HL-60 (cell line): ENCODE measurements around the gene SEH1L.

Experiments
- DNase-seq, 2 experiments: peaks; one replicate each; pipeline ENCODE4 v3.0.0-alpha.2; 2010 to 2020; ENCODE audit warnings: low read depth in 1 of 2, low spot score in 1 of 2
- H3K27ac ChIP-seq: fragments of 250-450 bp; sonication (Bioruptor Pico); replicated peaks from 2 replicates; pipeline ENCODE4 v1.5.1; 2020; ENCODE audit warnings: mild to moderate bottlenecking, moderate library complexity
- H3K27me3 ChIP-seq: fragments of 250-450 bp; sonication (Bioruptor Pico); 2 replicates; pipeline ENCODE4 v1.5.1; 2021; ENCODE audit warnings: mild to moderate bottlenecking, moderate library complexity; ENCODE audit not compliant: insufficient read depth, poor library complexity, severe bottlenecking
- H3K4me3 ChIP-seq: replicated peaks from 2 replicates; pipeline ENCODE4 v1.5.1; 2011; ENCODE audit warnings: mild to moderate bottlenecking, control low read depth, low read length; ENCODE audit not compliant: insufficient read depth
- CTCF ChIP-seq: IDR thresholded peaks from one replicate; pipeline ENCODE4 v1.5.1; 2011; ENCODE audit warnings: low read length, control low read depth, inconsistent platforms; ENCODE audit not compliant: insufficient read depth
- GABPA ChIP-seq: IDR thresholded peaks from 2 replicates; pipeline ENCODE4 v1.6.1; 2012; ENCODE audit warnings: low read depth
- POLR2AphosphoS5 ChIP-seq: IDR thresholded peaks from 2 replicates; pipeline ENCODE4 v1.6.1; 2012; ENCODE audit warnings: low read depth
- REST ChIP-seq: IDR thresholded peaks from 2 replicates; pipeline ENCODE4 v1.6.1; 2012; ENCODE audit warnings: low read depth; ENCODE audit not compliant: insufficient replicate concordance
- SPI1 ChIP-seq: IDR thresholded peaks from 2 replicates; pipeline ENCODE4 v1.6.1; 2012; ENCODE audit warnings: low read depth, mild to moderate bottlenecking, borderline replicate concordance

The SEH1L gene

GRCh38 chr18:12911929-12912703 is 35.7 kb upstream of the SEH1L start:
- Histone ChIP-seq H3K27ac (no peak overlapping the region), H3K4me3 (no peak overlapping the region), H3K27me3 (peaks cover 28% of the 10 kb centered on the region)
- DNase-seq, result no peak
- no peak for TF ChIP-seq SPI1
- no peak for TF ChIP-seq GABPA
- no peak for TF ChIP-seq CTCF
- TF ChIP-seq REST, result no peak
- no peak for TF ChIP-seq POLR2AphosphoS5

DNA sequence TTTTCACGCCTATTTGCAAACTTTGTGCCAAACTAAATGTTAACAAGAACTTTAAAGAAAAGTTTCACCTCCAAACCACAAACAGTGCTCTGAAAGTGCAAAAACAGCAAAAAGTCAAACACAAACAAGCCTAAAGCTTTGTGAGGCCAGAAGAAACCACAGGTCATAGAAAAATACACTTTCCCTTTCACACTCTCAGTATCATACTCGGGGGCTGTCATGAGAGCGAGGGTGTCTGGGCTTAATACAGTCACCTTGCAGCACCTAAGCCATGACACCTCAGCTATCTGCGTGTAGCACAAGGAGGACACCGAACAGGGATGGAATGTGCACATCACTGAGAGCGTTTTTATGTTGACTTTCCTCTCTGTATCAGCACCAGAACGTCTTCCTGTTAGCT is 26.6 kb upstream of the SEH1L start:
- H3K27ac ChIP-seq, result no peak overlapping the region
- TF ChIP-seq CTCF (no peak), POLR2AphosphoS5 (no peak), REST (no peak), GABPA (no peak), SPI1 (no peak)
- no peak for DNase-seq
- H3K4me3 ChIP-seq, result no peak overlapping the region
- no peaks in the 10 kb centered on the region for H3K27me3 ChIP-seq

DNA sequence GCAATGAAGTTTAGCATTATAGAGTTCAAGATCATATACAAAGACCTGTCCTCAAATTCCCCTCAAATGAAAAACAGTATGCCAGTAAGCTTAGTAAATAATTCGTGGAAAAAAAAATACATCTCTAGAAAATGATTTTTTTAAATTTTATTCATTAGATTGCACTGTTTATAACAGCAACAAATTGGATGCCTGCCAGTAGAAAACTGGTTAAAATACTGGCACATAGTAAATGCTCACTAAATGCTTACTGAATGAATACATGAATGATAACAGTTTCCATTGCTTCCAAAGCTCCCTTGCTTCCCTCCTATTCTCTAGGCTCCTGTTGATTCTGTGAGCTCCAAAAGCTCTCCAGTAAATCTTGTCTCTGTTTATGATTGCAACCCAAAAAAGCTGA is 25.5 kb upstream of the SEH1L start:
- Histone ChIP-seq H3K27ac (no peak overlapping the region), H3K4me3 (no peak overlapping the region), H3K27me3 (no peaks in the 10 kb centered on the region)
- no peak for DNase-seq
- TF ChIP-seq GABPA (no peak), CTCF (no peak), POLR2AphosphoS5 (no peak), SPI1 (no peak), REST (no peak)
